ENCODE results near the gene CEMIP.

GRCh38 chr15:80832686-80833085 lies 53.5 kb downstream of the CEMIP start:
- TF ChIP-seq CTCF (IDR thresholded peaks at IDR 0.05), result no peak
- no peak for TF ChIP-seq ZFX (IDR thresholded peaks at IDR 0.05; ENCODE audit: borderline replicate concordance)
